H9 (cell line): ENCODE measurements around the gene EDRF1. TPM values are rescaled to one million over a fixed set of nuclear protein-coding genes. Genes with fewer than 3 reads are reported as not detected.

ENCODE experiments used
- DNase-seq: peaks from one replicate; pipeline ENCODE4 v3.0.0-alpha.2; 2017
- H2AFZ ChIP-seq: one replicate; pipeline ENCODE4 v1.6.1; 2013; ENCODE audit warnings: mild to moderate bottlenecking, low read length, control low read depth, moderate library complexity
- H2AK5ac ChIP-seq: 2 replicates; pipeline ENCODE4 v1.6.1; 2013; ENCODE audit warnings: low read length, control low read depth, mixed read lengths; ENCODE audit not compliant: insufficient read length
- H2BK120ac ChIP-seq: one replicate; pipeline ENCODE4 v1.6.1; 2013; ENCODE audit warnings: low read depth, mild to moderate bottlenecking, low read length, control low read depth, inconsistent platforms; ENCODE audit not compliant: poor library complexity, severe bottlenecking
- H2BK12ac ChIP-seq: 2 replicates; pipeline ENCODE4 v1.6.1; 2013; ENCODE audit warnings: low read length, control low read depth, mixed read lengths, low read depth; ENCODE audit not compliant: insufficient read length
- H2BK15ac ChIP-seq: 2 replicates; pipeline ENCODE4 v1.6.1; 2013; ENCODE audit warnings: low read depth, low read length, control low read depth
- H2BK20ac ChIP-seq: one replicate; pipeline ENCODE4 v1.6.1; 2013; ENCODE audit warnings: low read depth, mild to moderate bottlenecking, low read length, control low read depth, inconsistent platforms; ENCODE audit not compliant: poor library complexity, severe bottlenecking
- H2BK5ac ChIP-seq: 2 replicates; pipeline ENCODE4 v1.6.1; 2013; ENCODE audit warnings: low read length, control low read depth, mixed read lengths; ENCODE audit not compliant: insufficient read length
- H3K14ac ChIP-seq: 2 replicates; pipeline ENCODE4 v1.6.1; 2013; ENCODE audit warnings: low read length, control low read depth; ENCODE audit not compliant: insufficient read depth
- H3K18ac ChIP-seq: 2 replicates; pipeline ENCODE4 v1.6.1; 2013; ENCODE audit warnings: low read depth, mild to moderate bottlenecking, mixed read lengths, low read length, control low read depth; ENCODE audit not compliant: insufficient read length
- H3K23ac ChIP-seq: 2 replicates; pipeline ENCODE4 v1.6.1; 2013; ENCODE audit warnings: low read length, control low read depth, mixed read lengths, low read depth; ENCODE audit not compliant: insufficient read length
- H3K23me2 ChIP-seq: 2 replicates; pipeline ENCODE4 v1.6.1; 2013; ENCODE audit warnings: low read depth, mild to moderate bottlenecking, mixed read lengths, low read length, control low read depth; ENCODE audit not compliant: insufficient read length, poor library complexity, severe bottlenecking
- H3K27ac ChIP-seq: 2 replicates; pipeline ENCODE4 v1.5.1; 2013; ENCODE audit warnings: low read length, control low read depth, mixed read lengths, low read depth; ENCODE audit not compliant: insufficient read length
- H3K27me3 ChIP-seq: 2 replicates; pipeline ENCODE4 v1.6.1; 2013; ENCODE audit warnings: low read length, control low read depth, inconsistent platforms; ENCODE audit not compliant: insufficient read depth
- H3K4ac ChIP-seq: 2 replicates; pipeline ENCODE4 v1.6.1; 2013; ENCODE audit warnings: low read depth, mild to moderate bottlenecking, control low read depth, inconsistent platforms, low read length, moderate library complexity
- H3K4me1 ChIP-seq: 2 replicates; pipeline ENCODE4 v1.6.1; 2013; ENCODE audit warnings: low read length, control low read depth, inconsistent platforms; ENCODE audit not compliant: insufficient read depth
- H3K4me2 ChIP-seq: 2 replicates; pipeline ENCODE4 v1.6.1; 2013; ENCODE audit warnings: low read length, control low read depth, mixed read lengths; ENCODE audit not compliant: insufficient read length, insufficient read depth
- H3K56ac ChIP-seq: 2 replicates; pipeline ENCODE4 v1.6.1; 2013; ENCODE audit warnings: low read depth, mild to moderate bottlenecking, mixed read lengths, low read length, control low read depth; ENCODE audit not compliant: insufficient read length
- H3K79me1 ChIP-seq: 2 replicates; pipeline ENCODE4 v1.6.1; 2013; ENCODE audit warnings: low read depth, mild to moderate bottlenecking, moderate library complexity, low read length, control low read depth, inconsistent platforms; ENCODE audit not compliant: insufficient read depth, poor library complexity, severe bottlenecking
- H3K79me2 ChIP-seq: 2 replicates; pipeline ENCODE4 v1.6.1; 2013; ENCODE audit warnings: low read length, control low read depth, inconsistent platforms; ENCODE audit not compliant: insufficient read depth
- H3K9ac ChIP-seq: 2 replicates; pipeline ENCODE4 v1.6.1; 2013; ENCODE audit warnings: low read length, control low read depth, mixed read lengths; ENCODE audit not compliant: insufficient read length; ENCODE audit errors: extremely low read depth
- H3K9me3 ChIP-seq: one replicate; pipeline ENCODE4 v1.6.1; 2013; ENCODE audit warnings: low read depth, low read length, inconsistent platforms; ENCODE audit not compliant: control insufficient read depth
- H3T11ph ChIP-seq: one replicate; pipeline ENCODE4 v1.6.1; 2013; ENCODE audit warnings: mild to moderate bottlenecking, low read length, control low read depth, inconsistent platforms
- H4K20me1 ChIP-seq: one replicate; pipeline ENCODE4 v1.6.1; 2013; ENCODE audit not compliant: control insufficient read depth, insufficient read length, insufficient read depth
- H4K5ac ChIP-seq: 2 replicates; pipeline ENCODE4 v1.6.1; 2013; ENCODE audit warnings: low read depth, mild to moderate bottlenecking, mixed read lengths, low read length, control low read depth; ENCODE audit not compliant: insufficient read length
- H4K8ac ChIP-seq: replicated peaks from 2 replicates; pipeline ENCODE4 v1.6.1; 2013; ENCODE audit warnings: low read length, control low read depth, mixed read lengths, low read depth; ENCODE audit not compliant: insufficient read length
- H4K91ac ChIP-seq: 2 replicates; pipeline ENCODE4 v1.6.1; 2013; ENCODE audit warnings: low read depth, mild to moderate bottlenecking, moderate library complexity, mixed read lengths, low read length, control low read depth; ENCODE audit not compliant: insufficient read length
- H3K27ac Mint-ChIP-seq, 3 experiments: 2 replicates in 2 of 3; 3 replicates in 1 of 3; pipeline ENCODE4 v1.8.0; 2020 to 2021; ENCODE audit warnings: mixed read lengths in 3 of 3, mild to moderate bottlenecking in 1 of 3, moderate library complexity in 1 of 3
- H3K27me3 Mint-ChIP-seq: 2 replicates; pipeline ENCODE4 v1.8.0; 2021; ENCODE audit warnings: low read depth, mild to moderate bottlenecking, moderate library complexity, mixed read lengths
- H3K36me3 Mint-ChIP-seq, 3 experiments: 2 replicates in 2 of 3; 3 replicates in 1 of 3; pipeline ENCODE4 v1.8.0; 2020 to 2021; ENCODE audit warnings: low read depth in 3 of 3, mixed read lengths in 3 of 3; ENCODE audit not compliant: insufficient read depth in 1 of 3
- H3K4me1 Mint-ChIP-seq, 2 experiments: 2 replicates each; pipeline ENCODE4 v1.8.0; 2020; ENCODE audit warnings: mixed read lengths in 2 of 2
- H3K4me3 Mint-ChIP-seq, 2 experiments: 2 replicates in 1 of 2; 3 replicates in 1 of 2; pipeline ENCODE4 v1.8.0; 2020 to 2021; ENCODE audit warnings: mild to moderate bottlenecking in 2 of 2, mixed read lengths in 2 of 2, moderate library complexity in 1 of 2
- H3K9me3 Mint-ChIP-seq, 2 experiments: 2 replicates in 1 of 2; 3 replicates in 1 of 2; pipeline ENCODE4 v1.8.0; 2020; ENCODE audit warnings: mild to moderate bottlenecking in 2 of 2, mixed read lengths in 2 of 2, moderate library complexity in 1 of 2
- WGBS: extraction: QIAGEN DNeasy Blood & Tissue Kit; methylation state at CpG from one replicate; pipeline ENCODE4 v1.1.7; 2013; ENCODE audit warnings: missing lambda C conversion rate, low lambda C conversion rate, mixed read lengths; ENCODE audit not compliant: insufficient read length; ENCODE audit errors: extremely low coverage; 5-methylcytosine and 5-hydroxymethylcytosine counted together
- total RNA-seq: library from RNA; stranded (reverse); gene quantifications from 2 replicates; pipeline ENCODE4 v1.2.1, GENCODE V29; 2021
- TF ChIP-seq, protein P1 (sequence below): fragments of 200-600 bp; sonication (generic); conservative IDR thresholded peaks from 3 replicates; pipeline ENCODE4 v1.8.0; 2021; ENCODE audit warnings: antibody characterized with exemption, mild to moderate bottlenecking

The EDRF1 gene
- total RNA-seq, 1 experiment from 2014 or later, result 51.0 TPM

DNA sequence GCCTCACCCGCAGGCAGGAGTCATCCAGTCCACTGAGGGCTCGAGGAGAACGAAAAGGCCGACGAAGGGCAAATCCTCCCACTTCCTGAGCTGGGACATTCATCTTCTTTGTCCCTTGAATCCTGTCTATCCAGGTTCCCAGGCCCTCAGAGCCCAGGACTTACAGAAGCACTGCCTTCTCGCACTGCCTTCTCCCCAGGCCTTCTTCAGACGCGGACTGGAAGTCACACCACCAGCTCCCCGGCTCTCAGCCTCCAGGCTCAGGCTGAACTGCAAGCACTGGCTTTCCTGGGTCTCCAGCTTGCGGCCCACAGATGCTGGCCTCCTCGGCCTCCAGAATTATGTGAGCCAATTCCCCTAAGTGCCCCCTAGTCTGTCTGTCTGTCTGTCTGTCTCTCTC, 62.5 kb downstream of the EDRF1 start:
- Mint-ChIP-seq H3K27me3 (peaks cover 8% of the 10 kb centered on the region), H3K4me3 (no peak overlapping the region), H3K27ac (no peak overlapping the region), H3K9me3 (peaks cover 0 to 9% of the 10 kb centered on the region in 2 experiments), H3K4me1 (no peaks in the 10 kb centered on the region), H3K36me3 (no peaks in the 10 kb centered on the region; a peak in 1 of 7 replicates)
- Histone ChIP-seq H3K23ac (no peak overlapping the region), H2BK5ac (no peak overlapping the region), H3K23me2 (no peaks in the 10 kb centered on the region), H3K79me1 (no peaks in the 10 kb centered on the region), H2BK15ac (no peak overlapping the region), H2AFZ (no peak overlapping the region), H3K9ac (no peak overlapping the region), H3T11ph (no peak overlapping the region), H2BK120ac (no peak overlapping the region), H2AK5ac (no peak overlapping the region), H3K79me2 (no peaks in the 10 kb centered on the region), H3K27ac (no peak overlapping the region), H3K9me3 (no peaks in the 10 kb centered on the region), H3K18ac (no peak overlapping the region), H4K8ac (no peak overlapping the region), H3K4me1 (no peaks in the 10 kb centered on the region), H4K91ac (no peak overlapping the region), H2BK12ac (no peak overlapping the region), H2BK20ac (no peak overlapping the region), H3K4me2 (no peak overlapping the region), H4K5ac (no peak overlapping the region), H3K4ac (no peak overlapping the region), H3K14ac (no peak overlapping the region), H3K56ac (no peak overlapping the region), H4K20me1 (no peaks in the 10 kb centered on the region), H3K27me3 (no peaks in the 10 kb centered on the region)
- TF ChIP-seq, protein P1, sequence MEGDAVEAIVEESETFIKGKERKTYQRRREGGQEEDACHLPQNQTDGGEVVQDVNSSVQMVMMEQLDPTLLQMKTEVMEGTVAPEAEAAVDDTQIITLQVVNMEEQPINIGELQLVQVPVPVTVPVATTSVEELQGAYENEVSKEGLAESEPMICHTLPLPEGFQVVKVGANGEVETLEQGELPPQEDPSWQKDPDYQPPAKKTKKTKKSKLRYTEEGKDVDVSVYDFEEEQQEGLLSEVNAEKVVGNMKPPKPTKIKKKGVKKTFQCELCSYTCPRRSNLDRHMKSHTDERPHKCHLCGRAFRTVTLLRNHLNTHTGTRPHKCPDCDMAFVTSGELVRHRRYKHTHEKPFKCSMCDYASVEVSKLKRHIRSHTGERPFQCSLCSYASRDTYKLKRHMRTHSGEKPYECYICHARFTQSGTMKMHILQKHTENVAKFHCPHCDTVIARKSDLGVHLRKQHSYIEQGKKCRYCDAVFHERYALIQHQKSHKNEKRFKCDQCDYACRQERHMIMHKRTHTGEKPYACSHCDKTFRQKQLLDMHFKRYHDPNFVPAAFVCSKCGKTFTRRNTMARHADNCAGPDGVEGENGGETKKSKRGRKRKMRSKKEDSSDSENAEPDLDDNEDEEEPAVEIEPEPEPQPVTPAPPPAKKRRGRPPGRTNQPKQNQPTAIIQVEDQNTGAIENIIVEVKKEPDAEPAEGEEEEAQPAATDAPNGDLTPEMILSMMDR, result no peak
- WGBS, result no CpG with 5 or more reads among the region's 11 CpGs
- no peak for DNase-seq
